NCI-H1694 treated with DMSO at 0.1 percent for 48 hours (cell line): ENCODE results near the gene CRYGN.

ENCODE experiments used
- DNase-seq: peaks from one replicate; lab custom pipeline; 2025; lab: John Stamatoyannopoulos, UW

Gene CRYGN

GRCh38 chr7:151406886-151407583, 32.9 kb downstream of the CRYGN start:
- DNase-seq = no peak

GRCh38 chr7:151406051-151406875, 33.7 kb downstream of the CRYGN start:
- DNase-seq = no peak

GRCh38 chr7:151405588-151405987, 34.4 kb downstream of the CRYGN start:
- DNase-seq = no peak

- no peak for DNase-seq
These were observed 34.9 kb downstream of the CRYGN start for GRCh38 chr7:151405056-151405455.

- no peak for DNase-seq
These were observed 35.5 kb downstream of the CRYGN start for GRCh38 chr7:151404216-151405011.

GRCh38 chr7:151403764-151404163, 36.2 kb downstream of the CRYGN start:
- no peak for DNase-seq

GRCh38 chr7:151402029-151402835, 37.7 kb downstream of the CRYGN start:
- DNase-seq = no peak

GRCh38 chr7:151400626-151401315, 39.2 kb downstream of the CRYGN start:
- DNase-seq = no peak

- DNase-seq = no peak
These were observed 40.0 kb downstream of the CRYGN start for GRCh38 chr7:151399906-151400305.

- no peak for DNase-seq
These were observed 40.7 kb downstream of the CRYGN start for GRCh38 chr7:151399305-151399601.

- DNase-seq = no peak
These were observed 41.3 kb downstream of the CRYGN start for GRCh38 chr7:151398446-151399304.

GRCh38 chr7:151397026-151397425, 42.9 kb downstream of the CRYGN start:
- DNase-seq = no peak

GRCh38 chr7:151396328-151396970, 43.5 kb downstream of the CRYGN start:
- DNase-seq = no peak

GRCh38 chr7:151395036-151395367, 44.9 kb downstream of the CRYGN start:
- no peak for DNase-seq

GRCh38 chr7:151394076-151395035, 45.6 kb downstream of the CRYGN start:
- no peak for DNase-seq

GRCh38 chr7:151393031-151393977, 46.6 kb downstream of the CRYGN start:
- no peak for DNase-seq

GRCh38 chr7:151392426-151392825, 47.5 kb downstream of the CRYGN start:
- DNase-seq = no peak

GRCh38 chr7:151392002-151392401, 47.9 kb downstream of the CRYGN start:
- DNase-seq = no peak
